Neural cell (in vitro differentiated cells): ENCODE measurements around the gene CES2. TPM values are rescaled to one million over a fixed set of nuclear protein-coding genes. Genes with fewer than 3 reads are reported as not detected.

Experiments
- H2AFZ ChIP-seq: fragments of 200-600, 300-800 bp; sonication (generic), shearing (Covaris generic); 2 replicates; pipeline ENCODE4 v1.6.0; 2014; ENCODE audit warnings: low read depth, mild to moderate bottlenecking, antibody characterized with exemption, low read length, moderate library complexity
- H3F3A ChIP-seq: fragments of 200-600 bp; shearing (Covaris generic); 2 replicates; pipeline ENCODE4 v1.6.1; 2016; ENCODE audit warnings: mild to moderate bottlenecking, moderate library complexity, mixed read lengths, antibody characterized with exemption, low read length; ENCODE audit not compliant: insufficient read depth, poor library complexity, severe bottlenecking
- H3K27ac ChIP-seq: fragments of 200-600, 300-800 bp; sonication (generic), shearing (Covaris generic); 2 replicates; pipeline ENCODE4 v1.5.1; 2014; ENCODE audit warnings: mild to moderate bottlenecking, low read length, moderate library complexity
- H3K27me3 ChIP-seq: fragments of 300-800, 200-600 bp; sonication (generic), shearing (Covaris generic); 2 replicates; pipeline ENCODE4 v1.6.0; 2014; ENCODE audit warnings: mild to moderate bottlenecking, low read depth, low read length, moderate library complexity; ENCODE audit not compliant: insufficient read depth
- H3K36me3 ChIP-seq: fragments of 300-800, 200-600 bp; sonication (generic), shearing (Covaris generic); 2 replicates; pipeline ENCODE4 v1.5.1; 2014; ENCODE audit warnings: mild to moderate bottlenecking, antibody characterized with exemption, low read length, moderate library complexity; ENCODE audit not compliant: insufficient read depth
- H3K4me2 ChIP-seq: fragments of 300-800, 200-600 bp; sonication (generic), shearing (Covaris generic); 2 replicates; pipeline ENCODE4 v1.6.0; 2014; ENCODE audit warnings: mild to moderate bottlenecking, low read length
- H3K4me3 ChIP-seq: fragments of 300-800, 200-600 bp; sonication (generic), shearing (Covaris generic); 2 replicates; pipeline ENCODE4 v1.5.1; 2014; ENCODE audit warnings: mild to moderate bottlenecking, low read length, moderate library complexity
- H3K79me2 ChIP-seq: fragments of 200-600 bp; shearing (Covaris generic); replicated peaks from 2 replicates; pipeline ENCODE4 v1.6.0; 2014; ENCODE audit warnings: mild to moderate bottlenecking, low read length, moderate library complexity; ENCODE audit not compliant: insufficient read depth
- H3K9ac ChIP-seq: fragments of 300-800, 200-600 bp; sonication (generic), shearing (Covaris generic); 2 replicates; pipeline ENCODE4 v1.6.1; 2016; ENCODE audit warnings: mild to moderate bottlenecking, low read length, mixed read lengths
- H3K9me2 ChIP-seq: fragments of 200-600 bp; shearing (Covaris generic); 2 replicates; pipeline ENCODE4 v1.6.1; 2016; ENCODE audit warnings: mild to moderate bottlenecking, low read length, mixed read lengths; ENCODE audit not compliant: insufficient read depth
- H3K9me3 ChIP-seq: fragments of 200-600, 300-800 bp; sonication (generic), shearing (Covaris generic); 2 replicates; pipeline ENCODE4 v1.6.1; 2016; ENCODE audit warnings: mild to moderate bottlenecking, mixed run types, low read length, moderate library complexity, mixed read lengths
- H4K20me1 ChIP-seq: fragments of 200-600 bp; shearing (Covaris generic); 2 replicates; pipeline ENCODE4 v1.6.1; 2016; ENCODE audit warnings: mild to moderate bottlenecking, mixed run types; ENCODE audit not compliant: insufficient read depth
- CTCF ChIP-seq: fragments of 450-650 bp; IDR thresholded peaks from 2 replicates; pipeline ENCODE4 v1.5.1; 2014; ENCODE audit warnings: antibody characterized with exemption, mild to moderate bottlenecking, moderate library complexity; ENCODE audit not compliant: poor library complexity, severe bottlenecking
- EP300 ChIP-seq: fragments of 450-650 bp; conservative IDR thresholded peaks from 2 replicates; pipeline ENCODE4 v1.6.1; 2014; ENCODE audit warnings: antibody characterized with exemption, mild to moderate bottlenecking, moderate library complexity; ENCODE audit not compliant: poor library complexity, severe bottlenecking
- EZH2 ChIP-seq: fragments of 200-600, 300-800 bp; shearing (Covaris generic), sonication (generic); IDR thresholded peaks from 2 replicates; pipeline ENCODE4 v1.6.1; 2014; ENCODE audit warnings: antibody characterized with exemption, low read length, borderline replicate concordance, mild to moderate bottlenecking; ENCODE audit not compliant: insufficient read depth, poor library complexity, severe bottlenecking
- MXI1 ChIP-seq: fragments of 450-650 bp; conservative IDR thresholded peaks from 2 replicates; pipeline ENCODE4 v1.6.1; 2014; ENCODE audit warnings: antibody characterized with exemption, mild to moderate bottlenecking; ENCODE audit not compliant: poor library complexity, severe bottlenecking
- POLR2AphosphoS5 ChIP-seq: IDR thresholded peaks from 2 replicates; pipeline ENCODE4 v1.6.1; 2012
- RAD21 ChIP-seq: fragments of 450-650 bp; conservative IDR thresholded peaks from 2 replicates; pipeline ENCODE4 v1.6.1; 2014; ENCODE audit warnings: antibody characterized with exemption, mild to moderate bottlenecking, moderate library complexity
- REST ChIP-seq: IDR thresholded peaks from 2 replicates; pipeline ENCODE4 v1.6.1; 2012; ENCODE audit warnings: borderline replicate concordance
- SMC3 ChIP-seq: fragments of 450-650 bp; conservative IDR thresholded peaks from 2 replicates; pipeline ENCODE4 v1.6.1; 2014; ENCODE audit warnings: antibody characterized with exemption, mild to moderate bottlenecking, moderate library complexity; ENCODE audit not compliant: poor library complexity
- TAF1 ChIP-seq: IDR thresholded peaks from 2 replicates; pipeline ENCODE4 v1.6.1; 2012; ENCODE audit warnings: low read depth
- polyA plus RNA-seq: library from polyadenylated mRNA; depleted of rRNA; stranded (reverse); fragments of >200 nt; gene quantifications from 2 replicates; pipeline ENCODE4 v1.2.3, GENCODE V29; 2014

Gene CES2
- polyA plus RNA-seq, 1 donor from 2014 or later, result 22.9 TPM

GRCh38 chr16:66960270-66960669 lies 25.0 kb downstream of the CES2 start:
- H3K36me3 ChIP-seq, result no peaks in the 10 kb centered on the region
- no peaks in the 10 kb centered on the region for H3F3A ChIP-seq
- no peak overlapping the region for H3K4me2 ChIP-seq
- H3K9me2 ChIP-seq, result no peaks in the 10 kb centered on the region
- no peak overlapping the region for H2AFZ ChIP-seq
- H4K20me1 ChIP-seq, result no peaks in the 10 kb centered on the region
- no peaks in the 10 kb centered on the region for H3K9me3 ChIP-seq
- H3K4me3 ChIP-seq, result no peak overlapping the region
- H3K27ac ChIP-seq, result no peak overlapping the region
- H3K9ac ChIP-seq, result no peak overlapping the region
- no peaks in the 10 kb centered on the region for H3K27me3 ChIP-seq
- H3K79me2 ChIP-seq, result no peaks in the 10 kb centered on the region
- no peak for TF ChIP-seq RAD21
- TF ChIP-seq SMC3, result no peak
- no peak for TF ChIP-seq TAF1

- Histone ChIP-seq H3K9me3 (no peaks in the 10 kb centered on the region), H3K79me2 (no peaks in the 10 kb centered on the region), H3K4me2 (no peak within 1 kb of the TSS), H3K27ac (no peak within 1 kb of the TSS), H3K36me3 (no peaks in the 10 kb centered on the region), H2AFZ (no peak within 1 kb of the TSS), H3K9me2 (no peaks in the 10 kb centered on the region), H3F3A (no peaks in the 10 kb centered on the region), H3K27me3 (no peaks in the 10 kb centered on the region), H3K4me3 (no peak within 1 kb of the TSS), H4K20me1 (no peaks in the 10 kb centered on the region), H3K9ac (no peak within 1 kb of the TSS)
- TF ChIP-seq MXI1 (no peak), SMC3 (peak; percentile 58), POLR2AphosphoS5 (no peak), EZH2 (no peak), RAD21 (no peak), CTCF (peak; percentile 70), TAF1 (no peak), REST (no peak), EP300 (no peak)
These were observed 25.9 kb downstream of the CES2 start, which contains the start of gene CES3 for GRCh38 chr16:66961065-66961744. Gene CES3 (plus strand): TSS chr16:66961266. CDS start chr16:66961308, 42 bp downstream.
